HEK293 (cell line): ENCODE data around the gene NOC2L.

Experiments used
- AEBP2 ChIP-seq: fragments of 450-650 bp; formaldehyde crosslinking; IDR thresholded peaks from 2 replicates; pipeline ENCODE4 v1.5.1; 2016; ENCODE audit warnings: missing biosample characterization, missing genetic modification characterization, borderline replicate concordance
- ATF2 ChIP-seq: fragments of 450-650 bp; formaldehyde crosslinking; IDR thresholded peaks from 2 replicates; pipeline ENCODE4 v1.5.1; 2016; ENCODE audit warnings: missing biosample characterization, missing genetic modification characterization, low read depth
- EGR2 ChIP-seq: fragments of 450-650 bp; formaldehyde crosslinking; IDR thresholded peaks from 2 replicates; pipeline ENCODE4 v1.5.1; 2016; ENCODE audit warnings: low read depth, missing biosample characterization, missing genetic modification characterization
- FEZF1 ChIP-seq: fragments of 450-650 bp; formaldehyde crosslinking; IDR thresholded peaks from 2 replicates; pipeline ENCODE4 v1.5.1; 2016; ENCODE audit warnings: missing biosample characterization, missing genetic modification characterization
- GLI2 ChIP-seq: fragments of 450-650 bp; formaldehyde crosslinking; IDR thresholded peaks from 2 replicates; pipeline ENCODE4; 2017; ENCODE audit warnings: missing biosample characterization, missing genetic modification characterization, low read depth, borderline replicate concordance
- GLI4 ChIP-seq: fragments of 450-650 bp; formaldehyde crosslinking; IDR thresholded peaks from 2 replicates; pipeline ENCODE4 v1.5.1; 2016; ENCODE audit warnings: missing biosample characterization, missing genetic modification characterization
- GLIS2 ChIP-seq: fragments of 450-650 bp; formaldehyde crosslinking; IDR thresholded peaks from 2 replicates; pipeline ENCODE4 v1.5.1; 2016; ENCODE audit warnings: missing biosample characterization, missing genetic modification characterization
- HIC1 ChIP-seq: fragments of 450-650 bp; formaldehyde crosslinking; IDR thresholded peaks from 2 replicates; pipeline ENCODE4 v1.5.1; 2016; ENCODE audit warnings: missing biosample characterization, missing genetic modification characterization
- HOXC10 ChIP-seq: sonication (generic); formaldehyde crosslinking; IDR thresholded peaks from 2 replicates; pipeline ENCODE4 v1.8.1; 2023; ENCODE audit warnings: mild to moderate bottlenecking, missing genetic modification reagents
- KLF9 ChIP-seq: fragments of 450-650 bp; formaldehyde crosslinking; IDR thresholded peaks from 2 replicates; pipeline ENCODE4 v1.5.1; 2016; ENCODE audit warnings: missing biosample characterization, missing genetic modification characterization, low read depth
- TRIM28 ChIP-seq: IDR thresholded peaks from 2 replicates; pipeline ENCODE4 v1.6.1; 2011; ENCODE audit warnings: low read length, control low read depth, borderline replicate concordance
- ZBTB1 ChIP-seq: fragments of 450-650 bp; formaldehyde crosslinking; IDR thresholded peaks from 2 replicates; pipeline ENCODE4 v1.5.1; 2016; ENCODE audit warnings: missing biosample characterization, missing genetic modification characterization
- ZBTB11 ChIP-seq: fragments of 450-650 bp; formaldehyde crosslinking; conservative IDR thresholded peaks from 2 replicates; pipeline ENCODE4 v1.5.1; 2016; ENCODE audit warnings: low read depth, missing biosample characterization, missing genetic modification characterization
- ZFP41 ChIP-seq: fragments of 450-650 bp; formaldehyde crosslinking; IDR thresholded peaks from 2 replicates; pipeline ENCODE4 v1.5.1; 2016; ENCODE audit warnings: missing biosample characterization, missing genetic modification characterization, borderline replicate concordance
- ZIC2 ChIP-seq: fragments of 450-650 bp; formaldehyde crosslinking; IDR thresholded peaks from 2 replicates; pipeline ENCODE4 v1.5.1; 2016; ENCODE audit warnings: missing biosample characterization, missing genetic modification characterization
- ZNF133 ChIP-seq: fragments of 450-650 bp; formaldehyde crosslinking; IDR thresholded peaks from 2 replicates; pipeline ENCODE4 v1.5.1; 2016; ENCODE audit warnings: missing biosample characterization, missing genetic modification characterization
- ZNF302 ChIP-seq: fragments of 450-650 bp; formaldehyde crosslinking; IDR thresholded peaks from 2 replicates; pipeline ENCODE4 v1.5.1; 2016; ENCODE audit warnings: missing biosample characterization, missing genetic modification characterization, low read depth
- ZNF398 ChIP-seq: fragments of 450-650 bp; formaldehyde crosslinking; IDR thresholded peaks from 2 replicates; pipeline ENCODE4 v1.5.1; 2017; ENCODE audit warnings: missing biosample characterization, missing genetic modification characterization
- ZNF433 ChIP-seq: fragments of 450-650 bp; formaldehyde crosslinking; IDR thresholded peaks from 2 replicates; pipeline ENCODE4 v1.5.1; 2016; ENCODE audit warnings: missing biosample characterization, missing genetic modification characterization, low read depth
- ZNF521 ChIP-seq: fragments of 450-650 bp; formaldehyde crosslinking; IDR thresholded peaks from 2 replicates; pipeline ENCODE4 v1.5.1; 2017; ENCODE audit warnings: missing biosample characterization, mild to moderate bottlenecking, missing genetic modification characterization
- ZNF548 ChIP-seq: fragments of 450-650 bp; formaldehyde crosslinking; IDR thresholded peaks from 2 replicates; pipeline ENCODE4 v1.5.1; 2016; ENCODE audit warnings: missing biosample characterization, missing genetic modification characterization
- ZNF580 ChIP-seq: fragments of 450-650 bp; formaldehyde crosslinking; IDR thresholded peaks from 2 replicates; pipeline ENCODE4 v1.5.1; 2016; ENCODE audit warnings: missing biosample characterization, missing genetic modification characterization
- ZNF596 ChIP-seq: fragments of 450-650 bp; IDR thresholded peaks from 2 replicates; pipeline ENCODE4 v1.5.0; 2018; ENCODE audit warnings: missing biosample characterization, mild to moderate bottlenecking, missing genetic modification characterization, moderate library complexity
- ZNF645 ChIP-seq: fragments of 450-650 bp; formaldehyde crosslinking; IDR thresholded peaks from 2 replicates; pipeline ENCODE4; 2016; ENCODE audit warnings: missing biosample characterization, missing genetic modification characterization
- ZNF658 ChIP-seq: fragments of 450-650 bp; formaldehyde crosslinking; IDR thresholded peaks from 2 replicates; pipeline ENCODE4; 2016; ENCODE audit warnings: missing biosample characterization, missing genetic modification characterization
- ZNF704 ChIP-seq: fragments of 450-650 bp; formaldehyde crosslinking; IDR thresholded peaks from 2 replicates; pipeline ENCODE4 v1.5.1; 2016; ENCODE audit warnings: missing biosample characterization, missing genetic modification characterization
- ZNF768 ChIP-seq: fragments of 450-650 bp; formaldehyde crosslinking; IDR thresholded peaks from 2 replicates; pipeline ENCODE4 v1.5.1; 2018; ENCODE audit warnings: missing biosample characterization, mild to moderate bottlenecking, missing genetic modification characterization
- ZNF791 ChIP-seq: fragments of 450-650 bp; formaldehyde crosslinking; IDR thresholded peaks from 2 replicates; pipeline ENCODE4 v1.5.1; 2016; ENCODE audit warnings: missing biosample characterization, missing genetic modification characterization

Gene NOC2L

GRCh38 chr1:935751-936231, 23.3 kb downstream of the NOC2L start (continued):
- TF ChIP-seq ZNF433 (tag by site-specific recombination) (no peak), ZFP41 (no peak), ZNF645 (tag by site-specific recombination) (no peak), HOXC10 (CRISPR knock-in tag) (no peak), ZNF596 (tag by site-specific recombination) (no peak), ZNF704 (no peak), ZNF580 (tag by site-specific recombination) (no peak), ZBTB1 (tag by site-specific recombination) (no peak), ZNF768 (no peak), ZBTB11 (tag by site-specific recombination) (no peak), GLIS2 (tag by site-specific recombination) (peak; percentile 83), EGR2 (tag by site-specific recombination) (peak; percentile 54; the same call in 1 of the 2 replicates), ZNF133 (tag by site-specific recombination) (no peak), ZIC2 (tag by site-specific recombination) (peak; percentile 93), ZNF791 (no peak), ZNF521 (no peak), HIC1 (tag by site-specific recombination) (peak; percentile 90), AEBP2 (tag by site-specific recombination) (no peak), ZNF302 (tag by site-specific recombination) (no peak), TRIM28 (peak; percentile 38; the same call in 1 of the 2 replicates), ZNF548 (tag by site-specific recombination) (no peak), FEZF1 (tag by site-specific recombination) (peak; percentile 55; the same call in 1 of the 2 replicates), ZNF398 (tag by site-specific recombination) (peak; percentile 79), ATF2 (no peak), ZNF658 (no peak), KLF9 (tag by site-specific recombination) (peak; percentile 64), GLI2 (tag by site-specific recombination) (no peak; the same call in 1 of the 2 replicates), GLI4 (tag by site-specific recombination) (no peak)
